Lower leg skin (tissue), 3 donors: ENCODE data around the gene SERTAD2.

Experiments used
- CTCF ChIP-seq, 3 donors: fragments of 450-650 bp; IDR thresholded peaks; one replicate each; pipeline ENCODE4 v1.5.1; 2016; ENCODE audit warnings: antibody characterized with exemption in 3 of 3, mild to moderate bottlenecking in 3 of 3, moderate library complexity in 2 of 3
- POLR2A ChIP-seq, 2 donors: fragments of 450-650 bp; IDR thresholded peaks; one replicate each; pipeline ENCODE4 v1.6.1; 2016 to 2017; ENCODE audit warnings: antibody characterized with exemption in 2 of 2, mild to moderate bottlenecking in 1 of 2, moderate library complexity in 1 of 2

GRCh38 chr2:64698177-64698643 is 44.5 kb upstream of the SERTAD2 start:
- TF ChIP-seq POLR2A (IDR thresholded peaks at IDR 0.05) = no peak
- TF ChIP-seq CTCF (IDR thresholded peaks at IDR 0.05) = no peak
